AG08395 (cell line): Measurements from ENCODE around the gene PAGR1.

ENCODE experiments used
- DNase-seq: peaks from one replicate; pipeline ENCODE4 v3.0.0; 2012; ENCODE audit warnings: mixed read lengths, low spot score

Gene PAGR1

GRCh38 chr16:29837841-29838240 lies 21.9 kb downstream of the PAGR1 start:
- DNase-seq: no peak

DNA sequence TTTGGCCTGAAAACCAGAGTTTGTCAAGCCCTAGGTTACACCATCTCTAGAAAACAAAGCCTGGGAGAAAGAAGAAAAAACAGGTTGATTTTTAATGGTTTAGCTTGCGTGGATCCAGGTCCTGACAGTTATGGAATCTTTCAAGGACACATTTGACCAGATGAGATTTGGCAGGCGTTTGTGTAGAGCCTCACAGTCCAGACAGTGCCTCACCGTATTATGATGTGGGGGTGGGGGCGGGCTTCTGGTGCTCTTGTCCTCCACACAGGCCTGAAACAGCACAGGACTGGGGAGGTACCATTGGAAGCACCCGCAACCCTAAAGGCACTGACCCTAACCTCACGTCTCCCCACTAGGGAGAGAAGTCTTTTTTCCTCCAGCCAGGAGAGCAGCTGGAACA lies 23.9 kb downstream of the PAGR1 start:
- no peak for DNase-seq

DNA sequence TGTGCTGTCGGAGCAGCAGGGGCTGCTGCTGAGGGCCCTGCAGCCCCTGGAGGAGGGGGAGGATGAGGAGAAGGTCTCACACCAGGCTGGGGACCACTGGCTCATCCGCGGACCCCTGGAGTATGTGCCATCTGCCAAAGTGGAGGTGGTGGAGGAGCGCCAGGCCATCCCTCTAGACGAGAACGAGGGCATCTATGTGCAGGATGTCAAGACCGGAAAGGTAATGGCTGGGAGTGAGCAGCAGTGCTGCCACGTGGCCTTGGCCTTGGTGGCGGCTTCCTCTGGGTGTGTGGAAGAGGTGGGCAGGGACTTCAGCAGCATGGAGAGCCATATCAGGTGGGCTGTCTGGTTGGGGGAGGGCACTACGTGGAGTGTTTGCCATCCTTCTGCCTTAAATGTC lies 24.3 kb downstream of the PAGR1 start:
- DNase-seq: no peak

DNA sequence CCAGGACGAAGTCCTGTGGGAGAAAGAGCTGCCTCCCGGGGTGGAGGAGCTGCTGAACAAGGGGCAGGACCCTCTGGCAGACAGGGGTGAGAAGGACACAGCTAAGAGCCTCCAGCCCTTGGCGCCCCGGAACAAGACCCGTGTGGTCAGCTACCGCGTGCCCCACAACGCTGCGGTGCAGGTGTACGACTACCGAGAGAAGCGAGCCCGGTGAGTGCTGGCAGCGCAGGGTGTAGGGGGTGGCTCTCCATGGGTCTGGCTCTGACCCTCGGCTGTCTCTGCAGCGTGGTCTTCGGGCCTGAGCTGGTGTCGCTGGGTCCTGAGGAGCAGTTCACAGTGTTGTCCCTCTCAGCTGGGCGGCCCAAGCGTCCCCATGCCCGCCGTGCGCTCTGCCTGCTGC lies 25.7 kb downstream of the PAGR1 start:
- DNase-seq: no peak

DNA sequence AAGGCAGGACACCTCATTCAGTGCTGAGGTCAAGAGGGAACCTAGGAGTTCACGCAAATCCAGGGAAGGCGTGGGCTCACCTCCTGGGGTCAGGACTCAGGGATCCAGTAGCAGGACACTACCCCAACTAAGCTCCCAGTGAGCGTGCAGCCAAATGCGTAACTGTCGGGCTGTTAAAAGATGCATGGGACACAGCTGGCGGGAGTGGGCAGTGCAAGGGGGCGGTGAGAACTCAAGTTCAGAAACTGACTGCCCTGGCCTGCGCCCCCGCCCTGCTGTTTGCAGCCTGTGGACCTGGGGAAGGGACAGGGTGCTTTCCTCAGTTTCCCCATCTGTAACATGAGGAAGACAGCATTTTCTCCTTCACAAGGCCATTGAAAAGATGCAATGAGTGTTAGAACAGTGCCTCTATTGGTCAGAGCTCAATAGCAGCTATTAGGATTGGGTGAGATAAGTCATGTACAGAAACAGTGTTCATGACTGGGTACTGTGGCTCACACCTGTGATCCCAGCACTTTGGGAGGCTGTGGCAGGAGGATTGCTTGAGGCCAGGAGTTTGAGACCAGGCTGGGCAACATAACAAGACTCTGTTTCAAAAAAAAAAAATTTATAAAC lies 26.9 kb downstream of the PAGR1 start:
- no peak for DNase-seq

DNA sequence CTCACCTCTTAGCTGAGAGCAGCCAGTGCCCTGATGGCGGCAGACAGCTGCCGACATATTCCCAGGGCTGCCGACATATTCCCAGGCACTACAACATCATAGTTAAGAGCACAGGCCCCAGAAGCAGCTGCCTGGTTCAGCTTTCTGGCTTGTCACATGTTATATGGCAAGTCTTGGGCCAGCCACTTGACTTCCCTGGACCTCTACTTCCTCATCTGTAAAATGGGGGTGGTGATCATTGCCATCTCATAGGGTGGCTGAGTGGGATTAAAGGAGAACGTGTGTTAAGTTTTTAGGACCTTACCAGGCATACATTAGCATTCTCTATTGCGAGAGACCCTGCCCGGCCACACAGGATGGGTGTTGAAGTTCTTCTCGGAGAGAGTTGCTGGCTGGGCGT lies 28.0 kb downstream of the PAGR1 start:
- no peak for DNase-seq

DNA sequence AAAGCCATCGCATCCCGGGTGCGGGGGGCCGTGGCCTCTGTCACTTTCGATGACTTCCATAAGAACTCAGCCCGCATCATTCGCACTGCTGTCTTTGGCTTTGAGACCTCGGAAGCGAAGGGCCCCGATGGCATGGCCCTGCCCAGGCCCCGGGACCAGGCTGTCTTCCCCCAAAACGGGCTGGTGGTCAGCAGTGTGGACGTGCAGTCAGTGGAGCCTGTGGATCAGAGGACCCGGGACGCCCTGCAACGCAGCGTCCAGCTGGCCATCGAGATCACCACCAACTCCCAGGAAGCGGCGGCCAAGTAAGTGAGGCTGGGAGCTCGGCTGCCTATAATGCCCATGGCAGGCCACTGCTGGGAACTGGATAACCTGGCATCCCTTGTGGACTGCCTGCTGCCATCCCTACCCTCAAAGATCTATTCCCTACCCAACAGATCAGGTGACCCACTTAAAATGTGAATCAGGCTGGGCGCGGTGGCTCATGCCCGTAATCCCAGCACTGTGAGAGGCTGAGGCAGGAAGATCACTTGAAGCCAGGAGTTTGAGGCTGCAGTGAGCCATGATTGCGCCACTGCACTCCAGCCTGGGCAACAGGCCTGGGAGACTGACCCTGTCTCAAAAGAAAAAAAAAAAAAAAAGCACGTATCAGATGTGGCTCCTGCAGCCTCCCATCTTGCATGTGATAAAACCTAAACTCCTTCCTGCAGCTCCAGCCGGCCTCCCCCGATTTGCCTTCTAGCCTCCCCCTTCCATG lies 28.8 kb downstream of the PAGR1 start:
- no peak for DNase-seq

GRCh38 chr16:29845656-29846055 lies 29.7 kb downstream of the PAGR1 start:
- DNase-seq: no peak

DNA sequence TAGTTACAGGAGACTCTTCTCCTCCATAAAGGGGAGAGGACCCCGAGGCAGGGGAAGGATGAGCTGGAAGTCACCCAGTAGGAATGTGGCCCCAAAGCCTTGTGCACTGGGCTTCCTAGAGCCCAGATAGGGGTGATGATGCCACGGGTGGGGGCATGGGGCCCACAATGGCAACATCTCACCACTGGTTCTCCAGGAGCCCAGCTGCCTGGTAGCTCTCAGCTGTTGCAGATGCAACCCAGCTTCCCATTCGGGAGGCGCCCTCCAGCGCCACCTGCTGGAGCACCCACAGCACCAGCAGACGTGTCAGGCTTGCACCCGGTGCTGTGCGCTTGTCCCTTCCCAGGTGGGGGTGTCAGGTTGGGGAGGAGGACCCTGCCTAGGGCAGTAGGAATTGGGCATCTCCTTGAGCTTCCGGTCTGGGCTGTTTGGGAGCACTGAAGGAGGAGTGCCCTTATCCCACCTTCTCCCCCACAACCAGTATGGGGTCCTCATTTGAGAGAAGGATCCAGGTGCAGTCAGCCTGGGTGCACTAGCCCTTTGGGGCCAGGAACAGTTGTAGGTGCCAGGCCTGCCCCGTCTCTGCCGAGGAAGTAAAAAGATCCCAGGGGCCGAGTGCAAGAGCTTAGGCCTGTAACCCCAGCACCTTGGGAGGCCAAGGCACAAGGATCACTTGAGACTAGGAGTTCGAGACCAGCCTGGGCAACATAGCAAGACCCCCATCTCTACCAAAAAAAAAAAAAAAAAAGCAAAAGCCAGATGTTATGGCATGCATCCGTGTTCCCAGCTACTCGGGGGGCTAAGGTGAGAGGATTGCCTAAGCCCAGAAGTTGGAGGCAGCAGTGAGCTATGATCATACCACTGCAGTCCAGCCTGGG lies 32.7 kb downstream of the PAGR1 start:
- DNase-seq: peak; percentile 75

DNA sequence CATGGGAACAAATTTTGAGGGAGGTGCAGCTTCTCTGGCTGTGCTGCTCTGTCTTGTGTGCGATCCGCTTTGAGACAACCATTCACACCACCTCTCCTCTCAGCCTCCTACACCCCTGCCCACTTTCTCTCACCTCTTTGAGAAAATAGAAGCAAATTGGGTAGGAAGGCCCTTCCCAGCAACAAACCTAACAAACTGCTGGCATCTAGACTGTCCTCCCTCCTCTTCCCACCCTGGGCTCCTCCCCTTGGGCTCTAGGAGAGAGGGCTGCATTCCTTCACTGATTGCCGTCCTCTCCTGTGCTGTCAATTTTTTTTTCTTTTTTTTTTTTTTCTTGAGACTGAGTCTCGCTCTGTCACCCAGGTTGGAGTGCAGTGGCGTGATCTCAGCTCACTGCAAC lies 33.6 kb downstream of the PAGR1 start:
- DNase-seq: no peak

GRCh38 chr16:29850998-29851397 lies 35.0 kb downstream of the PAGR1 start:
- DNase-seq: no peak

DNA sequence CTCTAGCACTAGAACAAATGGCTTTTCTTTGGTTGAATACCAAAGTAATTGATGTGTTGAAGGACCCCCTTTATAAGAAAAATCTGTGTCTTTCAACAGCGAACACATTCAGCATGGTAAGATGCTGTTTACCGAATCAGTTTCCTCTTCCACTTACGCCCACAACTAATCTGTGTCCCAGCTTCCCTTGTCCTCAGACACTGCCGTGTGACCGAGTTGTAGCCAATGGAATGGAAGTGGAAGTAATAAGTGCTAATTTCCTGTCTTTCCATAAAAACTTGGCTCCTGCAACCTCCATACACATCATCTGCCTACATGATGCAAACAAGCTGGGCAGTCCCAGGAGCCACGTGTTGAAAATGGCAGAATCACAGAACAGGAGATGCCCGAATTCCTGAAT lies 36.7 kb downstream of the PAGR1 start:
- peak; percentile 76 for DNase-seq

DNA sequence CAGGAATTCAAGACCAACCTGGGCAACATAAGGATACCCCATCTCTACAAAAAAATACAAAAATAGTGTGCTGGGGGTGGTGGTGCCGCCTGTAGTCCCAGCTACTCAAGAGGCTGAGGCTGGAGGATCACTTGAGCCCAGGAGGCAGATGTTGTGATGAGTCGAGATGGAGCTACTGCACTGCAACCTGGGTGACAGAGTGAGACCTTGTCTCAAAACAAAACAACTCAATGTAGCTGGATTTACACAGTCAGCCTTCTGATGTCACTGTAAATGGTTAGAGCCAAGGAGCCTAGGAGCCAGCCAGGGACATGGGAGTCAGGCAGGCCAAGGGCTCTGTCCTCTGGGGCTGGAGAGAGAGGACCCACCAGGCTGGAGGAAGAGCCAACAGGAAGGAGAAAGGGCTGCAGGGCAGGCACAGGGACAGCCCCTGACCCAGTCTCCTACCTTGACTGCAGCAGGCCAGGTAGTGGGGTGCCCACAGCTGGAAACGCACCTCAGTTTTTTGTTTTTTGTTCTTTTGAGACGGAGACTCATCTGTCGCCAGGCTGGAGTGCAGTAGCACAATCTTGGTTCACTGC lies 38.7 kb downstream of the PAGR1 start:
- DNase-seq: no peak

DNA sequence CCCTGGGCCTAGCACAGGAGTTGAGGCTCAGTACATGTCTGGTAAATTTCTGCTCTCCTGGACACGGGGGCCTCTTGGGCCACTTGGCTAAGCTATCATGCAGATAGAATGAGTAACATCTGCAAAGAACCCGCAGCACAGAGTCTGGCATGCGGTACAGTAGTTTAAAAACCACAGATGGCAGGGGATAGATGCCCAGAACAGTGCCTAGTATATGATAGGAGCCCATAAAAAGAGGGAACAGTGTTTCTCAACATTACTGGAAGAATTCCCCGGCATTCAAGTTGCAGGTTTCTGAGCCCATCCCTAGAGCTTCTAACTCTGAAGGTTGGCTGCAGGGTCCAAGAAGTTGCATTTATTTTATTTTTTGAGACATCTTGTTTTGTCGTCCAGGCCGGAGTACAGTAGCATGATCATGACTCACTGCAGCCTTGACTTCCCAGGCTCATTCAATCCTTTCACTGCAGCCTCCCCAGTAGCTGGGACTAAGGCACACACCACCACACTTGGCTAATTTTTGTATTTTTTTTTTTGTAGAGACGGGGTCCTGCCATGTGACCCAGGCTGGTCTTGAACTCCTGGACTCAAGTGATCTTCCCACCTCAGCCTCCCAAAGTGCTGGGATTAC lies 41.3 kb downstream of the PAGR1 start:
- peak; percentile 77 for DNase-seq

- DNase-seq: no peak
These were observed 42.3 kb downstream of the PAGR1 start for GRCh38 chr16:29858149-29858849.

GRCh38 chr16:29858974-29859373 lies 43.0 kb downstream of the PAGR1 start:
- no peak for DNase-seq

- DNase-seq: no peak
These were observed 44.3 kb downstream of the PAGR1 start for GRCh38 chr16:29860218-29860617.

- no peak for DNase-seq
These were observed 46.5 kb downstream of the PAGR1 start for GRCh38 chr16:29862383-29862883.

GRCh38 chr16:29862884-29863668 lies 47.1 kb downstream of the PAGR1 start, which contains the start of gene CDIPT:
CDIPT (minus strand) TSS chr16:29863226; CDS start chr16:29862857, 369 bp downstream.
- DNase-seq: peak; percentile 95

GRCh38 chr16:29863669-29863984 lies 47.7 kb downstream of the PAGR1 start:
- DNase-seq: no peak
